ENCODE results near the gene FRS2.

Gene FRS2

DNA sequence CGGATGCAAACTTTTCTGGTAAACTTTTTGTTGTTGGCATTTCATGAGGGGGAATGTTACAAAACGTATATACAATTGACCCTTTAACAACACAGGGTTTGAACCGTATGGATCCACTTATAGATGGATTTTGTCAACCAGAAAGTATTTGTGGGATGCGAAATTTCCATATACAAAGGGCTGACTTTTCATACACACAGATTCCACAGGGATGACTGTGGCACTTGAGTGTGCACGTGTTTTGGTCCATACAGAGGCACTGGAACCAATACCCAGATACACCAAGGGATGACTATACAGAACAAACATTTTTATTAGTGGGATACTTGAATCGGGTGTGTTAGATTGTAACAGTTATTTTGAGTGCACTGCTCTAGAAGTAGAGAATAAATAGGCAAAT, 85.3 kb downstream of the FRS2 start:
- Histone ChIP-seq H3K36me3 (replicated peaks) (no peaks in the 10 kb centered on the region), H3K4me3 (ENCODE audit: low read depth, low read length) (no peak overlapping the region), H3K27me3 (replicated peaks) (no peaks in the 10 kb centered on the region), H3K27ac (peak overlapping the region; percentile 78)
- TF ChIP-seq, protein P1, sequence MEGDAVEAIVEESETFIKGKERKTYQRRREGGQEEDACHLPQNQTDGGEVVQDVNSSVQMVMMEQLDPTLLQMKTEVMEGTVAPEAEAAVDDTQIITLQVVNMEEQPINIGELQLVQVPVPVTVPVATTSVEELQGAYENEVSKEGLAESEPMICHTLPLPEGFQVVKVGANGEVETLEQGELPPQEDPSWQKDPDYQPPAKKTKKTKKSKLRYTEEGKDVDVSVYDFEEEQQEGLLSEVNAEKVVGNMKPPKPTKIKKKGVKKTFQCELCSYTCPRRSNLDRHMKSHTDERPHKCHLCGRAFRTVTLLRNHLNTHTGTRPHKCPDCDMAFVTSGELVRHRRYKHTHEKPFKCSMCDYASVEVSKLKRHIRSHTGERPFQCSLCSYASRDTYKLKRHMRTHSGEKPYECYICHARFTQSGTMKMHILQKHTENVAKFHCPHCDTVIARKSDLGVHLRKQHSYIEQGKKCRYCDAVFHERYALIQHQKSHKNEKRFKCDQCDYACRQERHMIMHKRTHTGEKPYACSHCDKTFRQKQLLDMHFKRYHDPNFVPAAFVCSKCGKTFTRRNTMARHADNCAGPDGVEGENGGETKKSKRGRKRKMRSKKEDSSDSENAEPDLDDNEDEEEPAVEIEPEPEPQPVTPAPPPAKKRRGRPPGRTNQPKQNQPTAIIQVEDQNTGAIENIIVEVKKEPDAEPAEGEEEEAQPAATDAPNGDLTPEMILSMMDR (IDR thresholded peaks at IDR 0.05; ENCODE audit: low read depth, low read length, missing control alignments) = no peak
- in situ Hi-C loops (cut with HindIII; ENCODE audit: low pct_ligation_motif_present, low sequenced_read_pairs) = no loop called here
- DNase-seq = peak; percentile 81

- Histone ChIP-seq H3K27ac (no peak overlapping the region), H3K4me3 (ENCODE audit: low read depth, low read length) (no peak overlapping the region), H3K36me3 (replicated peaks) (no peaks in the 10 kb centered on the region), H3K27me3 (replicated peaks) (no peaks in the 10 kb centered on the region)
- TF ChIP-seq, protein P1 (IDR thresholded peaks at IDR 0.05; ENCODE audit: low read depth, low read length, missing control alignments) = no peak
- in situ Hi-C loops (cut with HindIII; ENCODE audit: low pct_ligation_motif_present, low sequenced_read_pairs) = no loop called here
- no peak for DNase-seq
These were observed 86.2 kb downstream of the FRS2 start for GRCh38 chr12:69556383-69556782.

GRCh38 chr12:69563166-69563762, 93.1 kb downstream of the FRS2 start:
- no peak overlapping the region for H3K4me3 ChIP-seq (ENCODE audit: low read depth, low read length)
- in situ Hi-C loops (cut with HindIII; ENCODE audit: low pct_ligation_motif_present, low sequenced_read_pairs) = no loop called here
- H3K27me3 ChIP-seq (replicated peaks) = no peaks in the 10 kb centered on the region
- TF ChIP-seq, protein P1 (IDR thresholded peaks at IDR 0.05; ENCODE audit: low read depth, low read length, missing control alignments) = no peak
- H3K36me3 ChIP-seq (replicated peaks) = peaks cover 10% of the 10 kb centered on the region
- no peak for DNase-seq
- H3K27ac ChIP-seq = no peak overlapping the region

DNA sequence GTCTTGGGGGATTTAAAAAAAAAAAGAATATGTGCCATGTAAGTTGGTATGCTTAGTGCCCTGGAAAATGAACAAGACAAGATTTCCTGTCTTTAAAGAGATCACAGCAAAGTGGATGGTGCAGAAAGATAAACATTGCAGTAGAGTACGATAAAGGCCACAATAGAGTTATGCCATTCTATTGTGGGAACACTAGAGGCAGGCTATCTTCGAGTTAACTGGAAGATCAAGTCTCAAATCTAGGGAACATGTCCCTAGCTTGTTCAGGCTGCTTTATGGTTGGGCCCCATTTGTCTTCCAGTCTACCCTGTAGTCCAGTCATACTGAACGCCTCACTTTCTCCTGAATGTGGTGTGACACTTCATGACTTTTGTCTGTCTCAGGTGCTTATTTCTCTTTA, 96.4 kb downstream of the FRS2 start:
- in situ Hi-C loops (cut with HindIII; ENCODE audit: low pct_ligation_motif_present, low sequenced_read_pairs) = no loop called here
- no peak overlapping the region for H3K4me3 ChIP-seq (ENCODE audit: low read depth, low read length)
- no peak for DNase-seq
- H3K27me3 ChIP-seq (replicated peaks) = no peaks in the 10 kb centered on the region
- TF ChIP-seq, protein P1 (IDR thresholded peaks at IDR 0.05; ENCODE audit: low read depth, low read length, missing control alignments) = peak; percentile 18
- no peak overlapping the region for H3K27ac ChIP-seq
- peaks cover 20% of the 10 kb centered on the region for H3K36me3 ChIP-seq (replicated peaks)

- no peak overlapping the region for H3K4me3 ChIP-seq (ENCODE audit: low read depth, low read length)
- TF ChIP-seq, protein P1 (IDR thresholded peaks at IDR 0.05; ENCODE audit: low read depth, low read length, missing control alignments) = no peak
- H3K27me3 ChIP-seq (replicated peaks) = no peaks in the 10 kb centered on the region
- H3K27ac ChIP-seq = no peak overlapping the region
- no peak for DNase-seq
- in situ Hi-C loops (cut with HindIII; ENCODE audit: low pct_ligation_motif_present, low sequenced_read_pairs) = no loop called here
- peaks cover 32% of the 10 kb centered on the region for H3K36me3 ChIP-seq (replicated peaks)
These were observed 99.0 kb downstream of the FRS2 start for GRCh38 chr12:69569236-69569635.

GRCh38 chr12:69570000-69570516, 99.9 kb downstream of the FRS2 start:
- no peak for DNase-seq
- H3K36me3 ChIP-seq (replicated peaks) = peaks cover 36% of the 10 kb centered on the region
- in situ Hi-C loops (cut with HindIII; ENCODE audit: low pct_ligation_motif_present, low sequenced_read_pairs) = no loop called here
- H3K4me3 ChIP-seq (ENCODE audit: low read depth, low read length) = no peak overlapping the region
- H3K27me3 ChIP-seq (replicated peaks) = no peaks in the 10 kb centered on the region
- no peak overlapping the region for H3K27ac ChIP-seq
- TF ChIP-seq, protein P1 (IDR thresholded peaks at IDR 0.05; ENCODE audit: low read depth, low read length, missing control alignments) = no peak
